HepG2 (cell line): ENCODE data around the gene LDB3. TPM values are rescaled to one million over a fixed set of nuclear protein-coding genes. Genes with fewer than 3 reads are reported as not detected.
A peak's percentile ranks its signal among the peaks of the same experiment; 100 is the strongest.

ENCODE experiments used
- CAMTA2 ChIP-seq: sonication (generic); formaldehyde crosslinking; IDR thresholded peaks from 2 replicates; pipeline ENCODE4 v1.4.0; 2020; ENCODE audit warnings: mild to moderate bottlenecking, missing genetic modification reagents, borderline replicate concordance
- CC2D1A ChIP-seq: sonication (generic); formaldehyde crosslinking; IDR thresholded peaks from 2 replicates; pipeline ENCODE4 v1.8.1; 2023; ENCODE audit warnings: mild to moderate bottlenecking, missing genetic modification reagents
- CENPX ChIP-seq: sonication (generic); formaldehyde crosslinking; IDR thresholded peaks from 2 replicates; pipeline ENCODE4 v1.9.0; 2021; ENCODE audit warnings: mild to moderate bottlenecking, missing genetic modification reagents, moderate library complexity
- ELF1 ChIP-seq: sonication (generic); formaldehyde crosslinking; IDR thresholded peaks from 2 replicates; pipeline ENCODE4 v1.4.0; 2020; ENCODE audit warnings: missing genetic modification reagents
- GFI1 ChIP-seq: sonication (generic); formaldehyde crosslinking; IDR thresholded peaks from 2 replicates; pipeline ENCODE4 v1.5.0; 2020; ENCODE audit warnings: missing genetic modification reagents, mild to moderate bottlenecking, borderline replicate concordance
- HIVEP1 ChIP-seq: sonication (generic); formaldehyde crosslinking; IDR thresholded peaks from 2 replicates; pipeline ENCODE4 v1.4.0; 2020; ENCODE audit warnings: mild to moderate bottlenecking, missing genetic modification reagents
- KAT7 ChIP-seq: IDR thresholded peaks from 2 replicates; pipeline ENCODE4 v1.6.1; 2018; ENCODE audit warnings: borderline replicate concordance, missing compliant biosample characterization
- KAT8 ChIP-seq: IDR thresholded peaks from 2 replicates; pipeline ENCODE4 v1.6.1; 2016; ENCODE audit warnings: missing genetic modification reagents, missing compliant biosample characterization
- NFIC ChIP-seq: IDR thresholded peaks from 2 replicates; pipeline ENCODE4 v1.6.1; 2012; ENCODE audit warnings: mild to moderate bottlenecking, low read length, inconsistent platforms
- PPARG ChIP-seq: conservative IDR thresholded peaks from 2 replicates; pipeline ENCODE4 v1.6.1; 2016; ENCODE audit warnings: missing biosample characterization, missing genetic modification reagents
- TBX2 ChIP-seq: sonication (generic); formaldehyde crosslinking; IDR thresholded peaks from 2 replicates; pipeline ENCODE4 v1.5.0; 2020; ENCODE audit warnings: missing genetic modification reagents, mild to moderate bottlenecking, borderline replicate concordance
- TGIF2 ChIP-seq: IDR thresholded peaks from 2 replicates; pipeline ENCODE4 v1.6.1; 2016; ENCODE audit warnings: control low read depth, missing compliant biosample characterization
- ZIK1 ChIP-seq: sonication (generic); formaldehyde crosslinking; IDR thresholded peaks from 2 replicates; pipeline ENCODE4 v1.5.0; 2020; ENCODE audit warnings: mild to moderate bottlenecking, low read depth, missing genetic modification reagents, borderline replicate concordance
- ZNF205 ChIP-seq: IDR thresholded peaks from 2 replicates; pipeline ENCODE4 v1.6.1; 2018; ENCODE audit warnings: missing biosample characterization, missing genetic modification reagents
- ZNF274 ChIP-seq: sonication (generic); formaldehyde crosslinking; IDR thresholded peaks from 2 replicates; pipeline ENCODE4 v1.5.1; 2020; ENCODE audit warnings: mild to moderate bottlenecking, missing genetic modification reagents
- ZNF296 ChIP-seq: sonication (generic); formaldehyde crosslinking; conservative IDR thresholded peaks from 2 replicates; pipeline ENCODE4 v1.5.0; 2020; ENCODE audit warnings: mild to moderate bottlenecking, missing genetic modification reagents
- ZNF44 ChIP-seq: sonication (generic); formaldehyde crosslinking; IDR thresholded peaks from 2 replicates; pipeline ENCODE4 v1.5.1; 2020; ENCODE audit warnings: mild to moderate bottlenecking, missing genetic modification reagents
- ZNF543 ChIP-seq: sonication (generic); formaldehyde crosslinking; IDR thresholded peaks from 2 replicates; pipeline ENCODE4 v1.4.0; 2020; ENCODE audit warnings: mild to moderate bottlenecking, missing genetic modification reagents
- ZNF547 ChIP-seq: sonication (generic); formaldehyde crosslinking; IDR thresholded peaks from 2 replicates; pipeline ENCODE4 v1.5.1; 2020; ENCODE audit warnings: mild to moderate bottlenecking, missing genetic modification reagents
- polyA plus RNA-seq, 8 experiments: library from polyadenylated mRNA; depleted of rRNA in 3 of 8; stranded (reverse) in 7 of 8; unstranded in 1 of 8; fragments of >200 nt; fragmentation: Illumina TruSeq in 4 of 8; extraction: Trizol in 4 of 8; gene quantifications; 2 replicates each; pipeline versions ENCODE4 v1.2.1 to v1.2.3, GENCODE V29; 2011 to 2016; ENCODE audit warnings: low read depth in 4 of 8, missing spikeins in 1 of 8, mixed read lengths in 1 of 8; ENCODE audit not compliant: insufficient read depth in 1 of 8
- total RNA-seq, 5 experiments: library from RNA; depleted of rRNA; stranded (reverse); fragments of >200 nt; fragmentation: Illumina TruSeq; extraction: Trizol; gene quantifications; 2 replicates each; pipeline ENCODE4 v1.2.3, GENCODE V29; 2016; ENCODE audit warnings: low read depth in 1 of 5
- TF ChIP-seq, protein P1 (sequence below): sonication (generic); formaldehyde crosslinking; IDR thresholded peaks from 2 replicates; pipeline ENCODE4 v1.4.0; 2020; ENCODE audit warnings: missing genetic modification reagents, low read depth, mild to moderate bottlenecking, borderline replicate concordance
- TF ChIP-seq, protein P2 (sequence below): sonication (generic); formaldehyde crosslinking; IDR thresholded peaks from 2 replicates; pipeline ENCODE4 v1.5.0; 2020; ENCODE audit warnings: missing genetic modification reagents, mild to moderate bottlenecking, borderline replicate concordance
- TF ChIP-seq, protein P3 (sequence below): IDR thresholded peaks from 2 replicates; pipeline ENCODE4 v1.6.1; 2016; ENCODE audit warnings: mild to moderate bottlenecking, missing biosample characterization, missing genetic modification reagents
- TF ChIP-seq, protein P4 (sequence below): sonication (generic); formaldehyde crosslinking; IDR thresholded peaks from 2 replicates; pipeline ENCODE4 v1.4.0; 2020; ENCODE audit warnings: mild to moderate bottlenecking, missing genetic modification reagents

The LDB3 gene
- total and polyA plus RNA-seq, 2 of the 13 experiments (the other 11 are each of a cell fraction or from before 2014, with no cell fraction given), result not detected

DNA sequence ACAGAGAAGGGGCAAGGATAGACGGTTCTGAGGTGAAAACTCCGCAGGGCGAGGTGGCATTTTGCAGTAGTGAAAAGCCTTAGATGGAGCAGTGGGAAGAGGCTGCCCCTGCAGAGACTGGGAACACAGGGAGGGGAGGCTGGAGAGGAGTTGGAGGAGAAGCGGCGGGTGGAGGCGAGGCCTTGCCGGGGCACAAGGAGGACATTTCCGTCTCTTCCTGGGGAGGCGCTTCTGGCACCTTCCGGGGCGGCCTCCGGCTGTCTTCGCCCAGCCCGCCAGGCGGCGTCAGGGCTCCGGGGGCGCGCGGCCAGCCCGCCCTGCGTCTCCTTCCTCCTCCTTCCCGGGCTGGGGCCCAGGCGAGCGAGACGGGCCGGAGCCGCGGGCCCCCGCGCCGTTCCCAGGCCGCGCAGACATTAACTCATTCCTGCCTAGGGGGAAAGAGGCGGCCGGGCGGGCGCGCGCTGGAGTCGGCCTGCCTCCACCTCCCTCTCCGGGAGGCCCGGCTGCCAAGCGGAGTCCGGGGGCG, 42.7 kb downstream of the LDB3 start (continued):
- TF ChIP-seq TBX2 (CRISPR knock-in tag) (peak; percentile 48; the same call in 1 of the 2 replicates), HIVEP1 (no peak; the same call in 1 of the 2 replicates), ZNF296 (CRISPR knock-in tag) (0 out of 2 replicates have a peak, but pooled peaks have one; percentile 21), CAMTA2 (0 out of 2 replicates have a peak, but pooled peaks have one; percentile 70), ZNF547 (CRISPR knock-in tag) (peak; percentile 51; the same call in 1 of the 2 replicates), KAT8 (CRISPR knock-in tag) (peak; percentile 67), ZNF44 (no peak), ZNF205 (CRISPR knock-in tag) (0 out of 2 replicates have a peak, but pooled peaks have one; percentile 22), TGIF2 (CRISPR knock-in tag) (no peak), NFIC (no peak; the same call in 1 of the 2 replicates), ZNF543 (peak; percentile 25; the same call in 1 of the 2 replicates), CENPX (no peak), KAT7 (CRISPR knock-in tag) (peak; percentile 81; the same call in 1 of the 2 replicates), ZIK1 (CRISPR knock-in tag) (peak; percentile 36; the same call in 1 of the 2 replicates), PPARG (CRISPR knock-in tag) (0 out of 2 replicates have a peak, but pooled peaks have one; percentile 20), ELF1 (CRISPR knock-in tag) (0 out of 2 replicates have a peak, but pooled peaks have one; percentile 25), GFI1 (CRISPR knock-in tag) (peak; percentile 75; the same call in 1 of the 2 replicates), ZNF274 (no peak; the same call in 1 of the 2 replicates), CC2D1A (CRISPR knock-in tag) (no peak)
- TF ChIP-seq, protein P1, sequence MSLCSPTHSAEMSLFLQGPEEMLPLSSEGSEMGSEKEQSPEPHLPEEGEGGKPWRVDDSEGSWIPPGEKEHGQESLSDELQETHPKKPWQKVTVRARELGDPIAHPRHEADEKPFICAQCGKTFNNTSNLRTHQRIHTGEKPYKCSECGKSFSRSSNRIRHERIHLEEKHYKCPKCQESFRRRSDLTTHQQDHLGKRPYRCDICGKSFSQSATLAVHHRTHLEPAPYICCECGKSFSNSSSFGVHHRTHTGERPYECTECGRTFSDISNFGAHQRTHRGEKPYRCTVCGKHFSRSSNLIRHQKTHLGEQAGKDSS (CRISPR knock-in tag), result 0 out of 2 replicates have a peak, but pooled peaks have one; percentile 65
- TF ChIP-seq, protein P2, sequence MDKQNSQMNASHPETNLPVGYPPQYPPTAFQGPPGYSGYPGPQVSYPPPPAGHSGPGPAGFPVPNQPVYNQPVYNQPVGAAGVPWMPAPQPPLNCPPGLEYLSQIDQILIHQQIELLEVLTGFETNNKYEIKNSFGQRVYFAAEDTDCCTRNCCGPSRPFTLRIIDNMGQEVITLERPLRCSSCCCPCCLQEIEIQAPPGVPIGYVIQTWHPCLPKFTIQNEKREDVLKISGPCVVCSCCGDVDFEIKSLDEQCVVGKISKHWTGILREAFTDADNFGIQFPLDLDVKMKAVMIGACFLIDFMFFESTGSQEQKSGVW (CRISPR knock-in tag), result no peak
- TF ChIP-seq, protein P3, sequence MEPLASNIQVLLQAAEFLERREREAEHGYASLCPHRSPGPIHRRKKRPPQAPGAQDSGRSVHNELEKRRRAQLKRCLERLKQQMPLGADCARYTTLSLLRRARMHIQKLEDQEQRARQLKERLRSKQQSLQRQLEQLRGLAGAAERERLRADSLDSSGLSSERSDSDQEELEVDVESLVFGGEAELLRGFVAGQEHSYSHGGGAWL, result peak; percentile 38; the same call in 1 of the 2 replicates
- TF ChIP-seq, protein P4, sequence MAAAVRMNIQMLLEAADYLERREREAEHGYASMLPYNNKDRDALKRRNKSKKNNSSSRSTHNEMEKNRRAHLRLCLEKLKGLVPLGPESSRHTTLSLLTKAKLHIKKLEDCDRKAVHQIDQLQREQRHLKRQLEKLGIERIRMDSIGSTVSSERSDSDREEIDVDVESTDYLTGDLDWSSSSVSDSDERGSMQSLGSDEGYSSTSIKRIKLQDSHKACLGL (CRISPR knock-in tag), result peak; percentile 74; the same call in 1 of the 2 replicates
